GM03348 (cell line): ENCODE measurements around the gene AKAP6.

Experiments used
- DNase-seq: peaks from one replicate; pipeline ENCODE4 v3.0.0; 2012; ENCODE audit warnings: low spot score

The AKAP6 gene

DNA sequence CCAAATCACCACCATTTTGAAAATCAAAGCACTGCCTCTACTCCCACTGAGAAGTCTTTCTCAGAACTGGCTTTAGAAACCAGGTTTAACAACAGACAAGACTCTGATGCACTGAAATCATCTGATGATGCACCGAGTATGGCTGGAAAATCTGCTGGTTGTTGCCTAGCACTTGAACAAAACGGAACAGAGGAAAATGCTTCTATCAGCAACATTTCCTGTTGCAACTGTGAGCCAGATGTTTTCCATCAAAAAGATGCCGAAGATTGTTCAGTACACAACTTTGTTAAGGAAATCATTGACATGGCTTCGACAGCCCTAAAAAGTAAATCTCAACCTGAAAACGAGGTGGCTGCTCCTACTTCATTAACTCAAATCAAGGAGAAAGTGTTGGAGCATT is 494.6 kb downstream of the AKAP6 start:
- no peak for DNase-seq

DNA sequence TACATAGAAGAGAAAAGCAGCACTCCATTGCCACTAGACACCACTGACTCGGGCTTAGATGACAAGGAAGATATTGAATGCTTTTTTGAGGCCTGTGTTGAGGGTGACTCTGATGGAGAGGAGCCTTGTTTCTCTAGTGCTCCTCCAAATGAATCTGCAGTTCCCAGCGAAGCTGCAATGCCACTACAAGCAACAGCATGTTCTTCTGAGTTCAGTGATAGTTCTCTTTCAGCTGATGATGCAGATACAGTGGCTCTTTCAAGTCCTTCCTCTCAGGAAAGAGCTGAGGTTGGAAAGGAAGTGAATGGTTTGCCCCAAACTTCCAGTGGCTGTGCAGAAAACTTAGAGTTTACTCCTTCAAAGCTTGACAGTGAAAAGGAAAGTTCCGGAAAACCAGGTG is 495.1 kb downstream of the AKAP6 start:
- DNase-seq, result no peak

DNA sequence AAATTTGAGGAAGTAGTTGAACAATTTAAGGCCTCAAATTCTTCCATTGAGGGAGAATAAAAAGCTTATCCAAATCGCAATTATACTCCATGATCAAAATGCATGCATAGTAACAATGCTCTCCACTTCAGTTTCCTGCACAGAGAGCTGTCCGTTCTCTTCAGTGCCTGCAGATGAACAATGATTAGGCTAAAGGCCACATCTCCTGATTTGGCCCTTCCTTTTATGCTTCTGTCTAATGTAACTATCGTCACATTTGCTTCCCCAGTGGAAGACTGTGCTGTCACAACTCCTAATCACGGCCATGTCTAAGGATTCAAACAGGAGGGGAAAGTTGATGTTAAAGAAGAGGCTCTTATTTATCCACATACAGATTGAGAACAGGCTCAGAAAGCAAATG is 496.0 kb downstream of the AKAP6 start:
- no peak for DNase-seq

DNA sequence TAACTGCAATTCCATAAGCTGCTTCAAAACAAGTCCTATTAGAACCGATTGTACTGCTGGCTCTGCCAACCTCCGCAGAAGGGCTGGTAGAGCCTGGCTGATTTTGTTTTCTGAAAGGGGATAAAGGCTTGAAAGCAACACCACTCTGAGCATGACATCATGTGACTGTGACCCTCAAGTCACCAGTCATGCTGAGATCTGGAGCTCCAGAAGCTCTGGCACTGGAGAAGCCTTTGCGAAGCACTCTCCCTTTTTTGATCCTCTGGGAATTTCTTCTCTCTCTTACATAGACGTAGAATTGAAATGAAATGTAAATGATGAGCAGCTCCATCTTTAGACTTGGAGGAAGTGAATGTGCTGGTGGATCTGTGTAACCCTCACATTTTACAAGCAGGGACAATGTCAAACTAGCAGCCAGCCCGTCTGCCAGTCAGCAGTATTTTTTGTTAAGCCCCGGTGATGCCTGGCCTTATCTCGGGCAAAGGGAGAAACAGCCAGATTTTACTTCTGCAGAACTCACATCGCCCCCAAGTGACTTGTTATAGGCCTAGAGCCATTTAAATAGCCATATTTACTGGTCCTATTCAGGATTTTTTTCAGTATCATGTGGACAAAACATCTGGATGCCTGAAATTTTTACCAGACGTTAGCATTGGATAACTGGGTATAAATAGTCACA is 497.4 kb downstream of the AKAP6 start:
- peak; percentile 7 for DNase-seq

DNA sequence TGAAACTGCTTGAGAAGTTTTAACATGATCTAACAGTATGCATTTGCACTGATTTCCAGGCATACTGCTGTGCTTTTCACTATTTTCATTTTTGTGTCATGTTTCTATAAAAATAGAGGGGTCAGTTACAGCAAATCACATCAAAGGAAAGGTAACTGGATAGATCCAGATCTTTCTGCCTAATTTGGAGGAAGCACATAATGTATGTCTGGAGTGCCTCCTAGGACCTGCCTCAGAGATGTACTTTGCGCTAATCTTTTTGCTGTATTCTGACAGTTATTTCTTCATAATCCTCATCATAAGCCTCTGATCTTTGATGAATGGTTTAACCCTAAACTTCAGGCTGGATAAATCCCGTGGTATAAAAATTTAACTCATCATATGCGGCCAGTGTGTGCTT is 498.4 kb downstream of the AKAP6 start:
- no peak for DNase-seq

DNA sequence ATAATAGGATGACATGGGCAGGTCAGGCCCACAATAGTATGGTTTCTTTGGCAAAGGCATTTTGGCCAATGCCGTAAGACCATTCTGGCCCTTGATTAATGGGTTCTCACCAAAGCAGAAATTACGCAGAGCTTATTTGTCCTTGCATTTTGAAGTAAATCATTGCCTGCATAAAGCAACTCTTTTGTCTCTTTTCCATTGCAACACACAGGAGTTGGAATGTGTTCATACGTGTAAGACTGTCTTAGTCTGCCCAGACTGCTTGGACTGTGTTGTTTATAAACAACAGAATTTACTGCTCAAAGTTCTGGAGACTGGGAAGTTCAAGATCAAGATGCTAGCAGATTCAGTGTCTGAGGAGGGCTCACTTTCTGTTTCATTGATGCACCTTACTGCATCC is 506.8 kb downstream of the AKAP6 start:
- DNase-seq, result no peak

DNA sequence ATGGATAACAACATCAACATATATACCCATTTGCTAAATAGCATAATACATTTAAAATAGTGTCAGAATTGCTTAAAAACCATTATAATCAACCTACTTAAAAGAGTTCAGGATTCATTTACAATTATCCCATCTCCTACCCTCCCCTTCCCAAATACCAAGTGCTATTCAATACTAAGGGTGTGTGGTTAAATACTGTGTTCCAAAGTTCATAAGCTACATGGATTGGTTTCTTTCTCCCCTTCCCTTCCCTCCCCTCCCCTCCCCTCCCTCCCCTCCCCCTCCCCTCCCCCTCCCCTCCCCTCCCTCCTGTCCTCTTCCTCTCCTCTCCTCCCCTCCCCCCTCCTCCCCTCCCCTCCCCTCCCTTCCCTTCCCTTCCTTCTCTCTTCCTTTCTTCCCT is 512.6 kb downstream of the AKAP6 start:
- no peak for DNase-seq

DNA sequence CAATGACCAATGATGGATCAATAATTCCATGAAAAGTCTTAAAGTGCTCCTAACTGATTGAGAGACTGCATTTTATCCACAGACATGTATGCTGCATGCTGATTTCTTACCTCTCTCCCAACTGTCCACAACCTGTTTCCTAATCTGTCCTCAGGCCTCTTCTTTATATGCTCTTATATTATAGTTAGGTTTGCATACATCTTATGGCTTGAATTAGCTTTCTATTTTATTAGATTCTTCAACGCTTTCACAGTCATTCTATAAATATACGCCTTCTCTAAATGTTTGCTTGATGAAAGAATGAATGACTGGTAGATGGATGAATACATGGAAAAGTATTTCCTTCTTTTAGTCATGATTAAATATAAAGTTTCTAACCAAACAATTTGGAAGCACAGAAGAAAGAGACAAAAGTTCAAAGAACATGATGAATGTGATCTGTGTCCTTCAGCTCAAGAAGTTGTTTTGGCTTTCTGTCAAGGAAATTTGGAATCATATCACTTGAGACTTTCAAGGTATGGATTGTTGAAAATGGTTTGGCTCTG is 517.8 kb downstream of the AKAP6 start:
- no peak for DNase-seq

DNA sequence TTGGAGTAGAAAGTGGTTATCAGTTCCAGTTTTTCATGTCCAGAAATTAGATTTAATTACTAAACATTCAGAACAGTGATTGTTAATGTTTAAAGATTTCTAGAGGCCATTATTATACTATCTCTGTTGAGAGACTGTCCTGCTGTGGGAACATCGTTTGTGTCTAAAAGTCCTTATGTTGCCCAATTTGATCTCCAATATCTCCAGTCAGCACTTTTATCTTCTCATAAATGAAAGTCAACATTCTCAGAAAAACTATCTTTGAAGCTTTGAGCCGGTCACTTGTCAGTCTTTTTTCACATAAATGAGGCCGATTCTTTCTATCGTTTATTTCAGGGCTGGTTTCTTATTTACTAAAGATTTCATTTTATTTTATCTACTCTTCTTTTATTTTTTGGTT is 518.8 kb downstream of the AKAP6 start:
- no peak for DNase-seq

DNA sequence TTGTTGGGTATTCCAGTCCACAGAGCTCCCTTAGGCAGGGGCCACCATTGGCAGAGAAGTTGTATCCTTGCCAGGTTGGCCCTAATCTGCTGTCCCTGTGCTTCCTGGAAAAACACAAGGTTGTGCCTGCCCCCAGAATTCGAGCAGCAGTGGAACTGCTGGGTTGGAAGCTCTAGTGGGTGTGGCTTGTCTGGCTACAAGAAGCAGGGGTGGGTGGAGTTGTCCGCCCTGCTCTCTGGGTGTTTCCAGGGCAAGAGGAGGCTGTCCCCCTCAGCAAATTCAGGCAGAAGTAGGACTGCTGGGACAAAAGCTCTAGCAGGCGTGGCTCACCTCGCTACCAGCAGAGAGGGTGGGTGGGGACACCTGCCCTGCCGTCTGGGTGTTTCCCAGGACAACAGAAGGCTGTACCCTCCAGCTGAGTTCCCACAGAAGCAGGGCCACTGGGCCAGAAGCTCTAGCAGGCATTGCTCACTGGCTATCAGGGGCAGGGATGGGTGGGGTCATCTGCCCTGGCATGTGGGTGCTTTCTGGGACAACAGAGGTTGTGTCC is 536.8 kb downstream of the AKAP6 start:
- no peak for DNase-seq

DNA sequence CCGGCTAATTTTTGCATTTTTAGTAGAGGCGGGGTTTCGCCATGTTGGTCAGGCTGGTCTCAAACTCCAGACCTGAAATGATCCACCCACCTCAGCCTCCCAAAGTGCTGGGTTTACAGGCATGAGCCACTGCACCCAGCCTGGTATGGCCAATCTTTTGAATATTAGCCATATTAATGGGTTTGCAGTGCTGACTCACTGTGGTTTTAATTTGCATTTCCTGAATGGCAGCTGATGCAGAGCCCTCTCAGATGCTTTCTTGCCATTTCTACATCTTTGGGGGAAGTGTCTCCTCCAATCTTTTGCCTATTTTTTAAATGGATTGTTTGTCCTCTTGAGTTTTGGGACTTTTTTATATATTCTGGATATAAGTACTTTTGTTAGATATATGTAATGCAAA is 554.1 kb downstream of the AKAP6 start:
- DNase-seq, result no peak
